Midbrain (tissue), 1 donor: ENCODE data around the gene ADAMTS8.

Experiments
- DNase-seq: peaks from one replicate; lab custom pipeline; 2025; lab: John Stamatoyannopoulos, UW

The ADAMTS8 gene

DNA sequence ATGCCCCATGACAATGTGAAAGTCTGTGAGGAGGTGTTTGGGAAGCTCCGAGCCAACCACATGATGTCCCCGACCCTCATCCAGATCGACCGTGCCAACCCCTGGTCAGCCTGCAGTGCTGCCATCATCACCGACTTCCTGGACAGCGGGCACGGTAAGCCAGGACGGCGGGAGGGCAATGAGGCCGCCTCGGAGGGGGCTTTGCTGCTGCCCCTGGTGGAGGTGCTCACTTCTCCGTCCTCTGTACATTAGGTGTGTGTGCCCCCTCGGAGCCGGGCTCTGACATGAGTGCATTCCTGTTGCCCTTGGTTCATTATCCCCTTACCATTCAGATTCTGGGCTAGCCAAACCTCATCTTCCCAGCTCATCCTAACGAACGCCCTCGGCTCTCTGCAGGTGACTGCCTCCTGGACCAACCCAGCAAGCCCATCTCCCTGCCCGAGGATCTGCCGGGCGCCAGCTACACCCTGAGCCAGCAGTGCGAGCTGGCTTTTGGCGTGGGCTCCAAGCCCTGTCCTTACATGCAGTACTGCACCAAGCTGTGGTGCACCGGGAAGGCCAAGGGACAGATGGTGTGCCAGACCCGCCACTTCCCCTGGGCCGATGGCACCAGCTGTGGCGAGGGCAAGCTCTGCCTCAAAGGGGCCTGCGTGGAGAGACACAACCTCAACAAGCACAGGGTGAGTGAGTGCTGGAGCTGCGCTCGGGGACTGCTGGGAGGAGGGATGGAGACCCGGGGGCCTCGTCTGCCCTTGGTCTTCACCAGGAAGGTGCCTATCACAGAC lies 33.9 kb upstream of the ADAMTS8 start:
- DNase-seq: no peak

DNA sequence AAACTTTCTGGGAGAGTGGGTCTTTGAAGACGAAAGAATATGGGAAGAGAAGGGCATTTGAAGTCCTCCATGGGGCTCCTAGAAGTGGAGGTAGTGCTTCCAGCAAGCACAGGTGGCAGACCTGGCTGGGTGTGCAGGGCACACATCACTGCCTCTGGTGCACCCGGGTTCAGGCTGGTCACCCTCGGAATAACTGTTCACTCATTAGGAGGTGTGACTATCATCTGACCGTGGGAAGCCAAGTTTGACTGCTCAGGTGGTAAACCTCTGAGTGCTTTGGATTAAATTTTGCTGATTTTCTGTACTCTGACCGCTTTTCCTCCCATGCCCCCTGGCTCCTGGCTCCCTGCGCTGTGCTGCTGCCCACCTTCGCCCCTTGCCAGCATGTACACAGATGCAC lies 31.1 kb upstream of the ADAMTS8 start:
- no peak for DNase-seq

DNA sequence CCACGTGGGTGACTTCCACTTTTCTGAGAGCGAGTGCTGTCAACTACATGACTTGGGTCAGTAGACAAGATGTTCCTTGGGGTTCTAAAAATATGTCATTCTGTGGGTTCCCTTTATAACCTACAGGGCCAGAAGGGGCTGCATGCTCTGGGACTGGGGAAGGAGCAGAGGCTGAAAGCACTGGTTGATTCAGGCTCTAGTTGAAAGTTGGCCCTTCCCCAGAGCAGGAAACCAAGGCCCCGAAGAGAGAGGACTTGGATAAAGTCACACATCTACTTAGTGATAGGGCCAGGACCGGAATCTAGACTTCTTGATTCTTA lies 30.0 kb upstream of the ADAMTS8 start:
- peak; percentile 39 for DNase-seq

DNA sequence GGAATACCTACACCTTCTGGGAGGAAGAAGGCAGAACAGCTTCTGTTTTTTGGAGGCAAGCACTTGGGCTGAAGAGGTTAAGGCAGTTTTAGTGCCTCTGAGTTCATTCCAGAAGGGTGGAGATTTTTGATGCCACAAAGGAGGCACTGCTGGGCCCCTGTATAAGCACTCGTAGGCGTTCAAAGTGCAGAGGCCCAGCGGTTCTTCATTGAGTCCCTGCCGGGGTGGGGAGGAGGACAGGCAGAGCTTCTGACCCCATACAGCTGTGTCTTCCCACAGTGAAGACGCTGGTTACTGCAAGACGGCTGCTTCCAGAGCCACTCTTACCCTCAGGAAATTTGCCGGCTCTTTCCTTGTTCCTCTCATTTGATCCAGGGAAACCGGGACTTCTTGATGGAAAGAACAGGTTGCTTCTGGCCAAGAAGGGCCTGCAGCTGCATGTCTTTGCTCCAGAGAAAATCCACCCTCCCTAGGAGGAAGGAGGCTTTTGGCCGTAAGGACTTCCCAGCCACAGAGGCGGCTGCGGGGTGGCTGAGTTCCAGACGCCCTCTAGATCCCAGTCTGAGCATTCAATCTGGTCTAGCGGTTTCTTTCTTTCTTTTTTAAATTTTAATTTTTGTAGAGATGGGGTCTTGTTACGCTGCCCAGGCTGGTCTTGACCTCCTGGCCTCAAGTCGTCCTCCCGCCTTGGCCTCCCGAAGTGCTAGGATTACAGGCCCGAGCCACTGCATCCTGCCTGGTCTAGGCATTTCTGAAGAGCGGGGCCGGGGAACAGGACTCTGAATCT lies 29.4 kb upstream of the ADAMTS8 start:
- no peak for DNase-seq

DNA sequence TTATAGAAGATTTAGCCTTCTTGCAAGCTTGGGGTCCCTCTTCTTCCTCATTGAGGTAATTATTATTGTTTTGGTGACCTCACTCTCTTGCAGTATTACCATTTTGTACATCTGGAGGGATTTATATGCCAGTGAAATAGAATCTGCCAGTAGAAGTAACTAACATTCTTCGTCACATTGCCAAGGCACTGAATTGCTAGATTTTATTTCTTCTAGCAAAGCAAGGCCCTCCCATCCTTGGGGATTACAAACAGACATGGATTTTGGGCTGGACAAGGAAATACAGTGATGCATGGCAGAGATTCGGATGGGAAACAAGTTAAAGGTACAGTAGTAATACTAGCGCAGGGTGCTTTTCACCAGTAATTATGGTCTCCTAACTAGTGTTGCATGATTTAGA lies 27.9 kb upstream of the ADAMTS8 start:
- no peak for DNase-seq

DNA sequence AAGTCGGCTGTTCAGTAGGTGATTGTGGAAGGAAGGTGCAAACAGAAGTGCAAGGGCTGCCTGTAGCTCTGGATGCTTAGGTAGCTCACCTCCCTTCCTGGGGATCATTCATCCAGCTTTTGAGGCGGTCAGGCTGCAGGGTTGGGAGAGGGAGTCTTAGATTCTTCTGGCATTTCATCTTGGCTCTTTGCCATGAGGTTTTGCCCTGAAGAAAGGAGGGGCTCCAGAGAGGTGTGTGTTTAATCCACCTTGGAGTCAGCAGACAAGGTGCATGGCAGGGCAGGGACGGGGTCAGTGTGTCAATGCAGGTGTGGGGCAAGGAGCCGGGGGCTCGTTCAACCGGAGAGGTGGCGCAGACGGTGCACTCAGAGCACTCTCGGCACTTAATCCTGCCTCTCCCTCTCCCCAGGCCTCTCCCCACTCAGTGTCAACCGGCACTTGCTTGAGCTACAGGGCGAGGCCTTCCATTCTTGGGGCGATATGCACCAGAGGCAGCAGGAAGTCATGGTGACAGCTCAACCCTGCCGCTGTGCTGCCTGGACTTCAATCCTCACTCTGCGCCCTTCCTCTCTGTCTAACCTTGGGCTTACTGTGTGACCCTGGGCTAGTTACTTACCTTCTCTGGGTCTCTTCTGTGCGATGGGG lies 27.2 kb upstream of the ADAMTS8 start:
- no peak for DNase-seq

DNA sequence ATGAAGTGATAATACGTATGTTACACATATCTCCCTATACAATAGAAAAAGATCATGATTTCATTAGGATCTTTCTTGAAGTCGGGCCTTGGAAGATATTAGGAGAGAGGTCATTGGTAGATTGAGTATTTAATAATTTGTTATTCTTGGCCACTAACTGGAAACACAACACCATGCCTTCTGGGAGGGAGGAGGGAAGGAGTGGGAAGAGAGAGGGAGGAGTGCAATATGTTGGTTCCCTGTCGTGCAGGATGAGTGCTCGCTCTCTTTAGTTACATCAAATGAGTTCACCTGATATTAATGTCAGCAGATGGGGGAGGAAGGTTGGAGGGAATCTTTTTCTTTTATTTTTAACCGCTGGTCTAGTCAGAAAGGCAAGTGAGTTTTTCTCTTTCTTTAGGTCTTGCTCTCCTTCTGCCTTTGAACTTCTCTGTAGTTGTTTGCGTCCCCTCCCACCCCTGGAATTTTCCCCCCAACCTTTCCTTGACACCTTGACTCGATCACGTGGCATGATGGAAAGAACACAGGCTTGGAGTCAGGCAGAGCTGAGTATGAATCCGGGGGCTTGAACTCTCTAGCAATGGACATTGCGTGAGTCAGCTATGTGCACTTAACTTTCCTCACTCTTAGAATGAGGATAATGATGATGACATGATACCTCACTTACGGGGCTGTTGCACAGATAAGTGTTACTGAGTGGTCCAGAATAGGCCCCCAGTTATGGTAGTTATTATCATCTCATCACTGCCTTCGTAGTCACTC lies 26.3 kb upstream of the ADAMTS8 start:
- DNase-seq: no peak

DNA sequence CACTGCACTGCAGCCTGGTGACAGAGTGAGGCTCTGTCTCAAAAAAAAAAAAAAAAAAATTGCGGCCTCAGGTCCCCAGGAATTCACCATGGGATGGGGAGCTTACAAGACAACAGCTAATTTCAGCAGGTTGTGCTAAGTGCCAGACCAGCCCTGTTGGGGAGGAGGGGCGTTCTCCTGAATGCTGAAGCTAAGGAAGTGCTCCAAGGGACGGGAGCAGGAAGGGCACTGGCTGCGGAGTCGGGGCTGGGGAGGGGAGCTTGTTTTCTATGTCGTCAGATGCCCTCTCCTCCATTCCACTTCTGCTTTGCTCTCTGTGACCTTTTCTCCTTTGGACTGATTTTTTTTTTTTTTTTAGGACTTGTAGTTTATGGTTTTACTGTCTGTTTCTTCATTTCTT lies 24.5 kb upstream of the ADAMTS8 start:
- DNase-seq: no peak

DNA sequence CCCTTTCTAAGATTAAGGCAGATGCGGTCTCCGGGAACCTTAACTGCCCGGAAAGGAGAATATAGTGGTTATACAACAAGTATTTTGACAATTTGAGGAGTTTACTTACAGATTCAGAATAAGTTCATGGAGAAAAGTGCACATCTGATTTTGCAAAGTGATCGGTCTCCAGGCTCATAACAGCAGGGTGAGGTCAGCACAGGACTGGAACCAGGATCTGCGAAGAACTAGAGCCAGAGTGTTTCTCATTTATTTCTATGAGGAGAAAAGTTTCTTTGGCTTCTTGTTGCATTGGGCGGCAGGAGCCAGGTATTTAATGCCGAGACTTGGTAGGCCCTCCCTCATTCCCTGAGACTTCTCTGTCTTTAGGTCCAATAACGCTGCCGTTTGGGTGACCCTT lies 23.8 kb upstream of the ADAMTS8 start:
- no peak for DNase-seq

DNA sequence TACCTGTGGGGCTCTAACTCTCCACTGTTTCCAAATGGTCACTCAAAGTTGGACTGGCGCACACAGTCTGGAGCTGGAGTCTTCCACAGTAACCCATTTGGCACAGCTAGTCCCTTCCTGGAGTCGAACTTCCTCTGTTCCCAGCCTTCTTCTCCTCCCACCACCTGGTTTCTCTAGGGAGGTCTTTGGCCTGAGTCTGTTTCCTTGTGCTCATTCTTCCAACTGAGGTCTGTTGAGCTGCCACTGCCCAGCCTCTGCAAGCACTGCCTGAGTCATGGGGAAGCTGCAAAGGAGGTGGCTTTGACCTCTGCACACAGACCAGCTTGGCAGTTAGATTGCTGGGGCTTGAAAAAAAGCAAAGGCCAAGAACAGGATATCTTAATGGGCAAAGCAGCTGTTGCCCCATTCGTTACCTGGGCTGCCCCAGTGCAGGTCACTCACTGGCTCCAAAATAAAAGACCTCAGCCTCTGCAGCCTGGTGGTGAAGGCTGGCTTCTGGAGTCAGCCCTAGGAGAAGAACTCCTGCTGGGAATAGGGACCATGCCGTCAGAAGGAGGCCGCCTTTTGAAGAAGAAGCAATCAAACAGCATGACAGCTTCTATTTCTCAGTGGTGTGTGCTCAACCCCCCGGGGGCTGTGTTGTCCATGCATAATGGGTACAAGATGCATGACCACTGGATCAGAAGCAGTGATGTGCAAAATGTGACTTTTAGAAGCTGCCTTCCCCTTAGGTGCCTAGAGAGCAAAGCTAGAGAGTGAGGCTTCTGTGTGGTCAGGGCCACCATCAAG lies 23.0 kb upstream of the ADAMTS8 start:
- no peak for DNase-seq

DNA sequence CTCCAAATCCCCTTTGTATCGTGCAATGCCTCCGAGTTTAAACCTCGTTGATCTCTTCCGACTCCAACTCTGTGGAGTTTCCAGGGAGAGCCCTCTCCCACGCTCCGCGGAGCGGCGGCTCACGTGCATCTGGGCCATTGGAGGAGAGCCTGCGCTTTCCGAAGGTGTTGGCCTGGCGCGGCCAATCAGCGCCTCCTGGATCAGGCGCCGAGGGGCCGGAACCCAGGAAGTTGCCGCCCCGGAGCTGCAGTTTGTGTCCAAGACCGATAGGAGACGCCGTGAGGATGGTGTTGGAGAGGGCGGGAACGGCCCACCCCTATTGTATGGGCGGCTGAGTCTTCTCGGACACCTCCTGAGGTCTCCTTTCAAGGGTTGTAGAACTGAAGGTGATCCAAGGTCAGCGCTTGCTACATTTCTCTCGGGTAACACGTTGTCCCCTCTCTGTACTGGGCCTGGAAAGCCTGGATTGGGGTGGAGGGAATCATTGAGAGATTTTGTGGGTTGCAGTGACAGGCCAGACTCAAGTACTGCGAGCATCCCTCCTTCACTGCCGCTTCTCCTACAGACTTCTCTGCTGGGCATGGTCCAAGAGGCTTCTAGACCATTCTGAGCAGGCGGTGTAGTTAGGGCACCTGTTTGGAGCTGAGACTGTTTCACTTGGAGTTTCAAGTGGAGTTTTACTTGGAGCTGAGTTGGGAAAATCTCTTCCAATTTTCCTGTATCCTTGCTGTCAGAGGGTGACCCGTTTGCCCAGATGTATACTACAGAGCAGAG lies 21.8 kb upstream of the ADAMTS8 start:
- DNase-seq: no peak

DNA sequence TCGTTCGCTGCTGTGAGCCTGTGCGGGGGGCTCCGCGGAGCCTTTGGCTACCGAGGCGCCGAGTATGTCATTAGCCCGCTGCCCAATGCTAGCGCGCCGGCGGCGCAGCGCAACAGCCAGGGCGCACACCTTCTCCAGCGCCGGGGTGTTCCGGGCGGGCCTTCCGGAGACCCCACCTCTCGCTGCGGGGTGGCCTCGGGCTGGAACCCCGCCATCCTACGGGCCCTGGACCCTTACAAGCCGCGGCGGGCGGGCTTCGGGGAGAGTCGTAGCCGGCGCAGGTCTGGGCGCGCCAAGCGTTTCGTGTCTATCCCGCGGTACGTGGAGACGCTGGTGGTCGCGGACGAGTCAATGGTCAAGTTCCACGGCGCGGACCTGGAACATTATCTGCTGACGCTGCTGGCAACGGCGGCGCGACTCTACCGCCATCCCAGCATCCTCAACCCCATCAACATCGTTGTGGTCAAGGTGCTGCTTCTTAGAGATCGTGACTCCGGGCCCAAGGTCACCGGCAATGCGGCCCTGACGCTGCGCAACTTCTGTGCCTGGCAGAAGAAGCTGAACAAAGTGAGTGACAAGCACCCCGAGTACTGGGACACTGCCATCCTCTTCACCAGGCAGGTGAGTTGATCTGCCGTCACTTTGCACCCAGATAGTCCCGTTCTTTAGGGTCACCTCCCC lies 21.0 kb upstream of the ADAMTS8 start:
- no peak for DNase-seq

DNA sequence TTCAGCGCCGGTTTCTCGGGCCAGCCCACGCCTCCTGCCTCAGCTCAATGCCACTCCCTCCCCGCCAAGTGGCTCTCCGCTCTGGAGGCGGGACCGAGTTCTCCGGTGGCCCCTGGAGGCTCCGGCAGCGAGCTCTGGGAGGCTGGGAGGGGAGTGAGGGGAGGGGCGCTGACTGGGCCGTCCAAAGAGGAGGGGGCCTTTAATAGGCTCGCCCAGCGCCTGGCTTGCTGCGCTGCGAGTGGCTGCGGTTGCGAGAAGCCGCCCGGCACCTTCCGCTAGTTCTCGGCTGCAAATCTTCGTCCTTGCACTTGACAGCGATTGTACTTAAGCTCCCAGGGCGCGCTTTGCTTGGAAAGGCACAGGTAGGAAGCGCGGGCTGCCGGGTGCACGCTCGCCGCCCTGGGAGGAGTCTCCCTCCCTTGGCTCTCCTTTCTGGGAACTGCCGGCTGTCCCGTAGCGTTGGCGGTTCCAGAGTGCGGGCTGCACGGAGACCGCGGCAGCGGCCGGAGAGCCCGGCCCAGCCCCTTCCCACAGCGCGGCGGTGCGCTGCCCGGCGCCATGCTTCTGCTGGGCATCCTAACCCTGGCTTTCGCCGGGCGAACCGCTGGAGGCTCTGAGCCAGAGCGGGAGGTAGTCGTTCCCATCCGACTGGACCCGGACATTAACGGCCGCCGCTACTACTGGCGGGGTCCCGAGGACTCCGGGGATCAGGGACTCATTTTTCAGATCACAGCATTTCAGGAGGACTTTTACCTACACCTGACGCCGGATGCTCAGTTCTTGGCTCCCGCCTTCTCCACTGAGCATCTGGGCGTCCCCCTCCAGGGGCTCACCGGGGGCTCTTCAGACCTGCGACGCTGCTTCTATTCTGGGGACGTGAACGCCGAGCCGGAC lies 20.3 kb upstream of the ADAMTS8 start, which contains the start of gene ADAMTS15:
Gene ADAMTS15, plus strand, starts transcription at position 230 of the 894 bp plus-strand sequence. Its CDS starts 329 bp downstream, at position 559.
- no peak for DNase-seq

DNA sequence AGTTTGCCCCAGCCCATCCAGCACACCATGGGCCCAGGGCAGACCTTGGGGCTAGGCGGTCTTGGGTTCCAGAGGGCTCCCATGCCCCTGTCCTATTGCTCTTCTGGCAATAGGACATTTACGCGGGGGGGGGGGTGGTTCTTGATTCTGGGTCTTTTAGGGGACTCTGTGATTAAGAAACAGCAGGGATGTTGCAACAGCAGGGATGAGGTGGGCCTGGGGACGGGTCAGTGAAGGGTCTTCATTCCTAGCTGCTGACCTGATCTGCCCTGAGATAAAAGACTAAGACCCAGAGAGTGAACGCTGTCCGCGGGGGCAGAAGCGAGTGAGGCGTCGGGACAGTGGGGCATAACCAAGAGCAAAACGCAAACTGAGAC lies 19.6 kb upstream of the ADAMTS8 start:
- DNase-seq: no peak

DNA sequence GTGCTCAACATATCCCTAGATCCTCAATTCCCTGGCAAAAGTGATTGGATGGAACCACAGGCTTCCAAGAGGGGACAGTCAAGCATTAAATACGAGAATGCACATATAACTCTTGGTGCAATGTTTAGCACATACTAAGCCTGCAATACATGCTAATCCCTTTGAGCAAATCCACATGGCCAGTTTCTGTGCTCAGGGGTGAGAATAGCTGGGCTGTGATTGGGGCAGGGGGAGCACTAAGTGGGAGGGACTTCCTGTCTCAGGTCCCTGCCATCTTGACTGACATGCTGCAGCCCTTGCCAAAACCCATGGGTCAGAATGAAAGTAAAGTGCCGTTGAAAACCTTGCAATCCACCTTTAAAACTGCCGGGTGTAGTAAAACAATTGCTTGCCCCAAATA lies 17.4 kb upstream of the ADAMTS8 start:
- DNase-seq: no peak

DNA sequence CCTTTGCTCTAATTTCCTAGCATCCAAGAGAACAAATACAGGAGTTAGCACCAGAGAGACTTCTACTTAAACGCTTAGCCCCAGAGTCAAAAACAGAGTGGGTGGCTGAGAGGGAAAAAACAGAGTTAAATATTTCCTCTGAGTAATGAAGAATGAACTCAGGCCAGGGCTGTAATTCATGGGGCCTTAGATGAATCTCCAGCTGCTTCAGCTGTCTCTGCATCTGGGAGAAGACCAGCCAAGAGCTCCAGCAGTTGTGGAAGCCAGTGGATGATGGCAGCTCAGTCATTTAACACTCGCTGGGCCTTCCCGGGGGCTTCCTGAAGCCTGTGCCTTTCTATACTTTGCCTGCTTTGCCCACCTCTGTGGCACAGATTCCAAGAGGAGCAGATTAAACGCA lies 14.3 kb upstream of the ADAMTS8 start:
- no peak for DNase-seq

DNA sequence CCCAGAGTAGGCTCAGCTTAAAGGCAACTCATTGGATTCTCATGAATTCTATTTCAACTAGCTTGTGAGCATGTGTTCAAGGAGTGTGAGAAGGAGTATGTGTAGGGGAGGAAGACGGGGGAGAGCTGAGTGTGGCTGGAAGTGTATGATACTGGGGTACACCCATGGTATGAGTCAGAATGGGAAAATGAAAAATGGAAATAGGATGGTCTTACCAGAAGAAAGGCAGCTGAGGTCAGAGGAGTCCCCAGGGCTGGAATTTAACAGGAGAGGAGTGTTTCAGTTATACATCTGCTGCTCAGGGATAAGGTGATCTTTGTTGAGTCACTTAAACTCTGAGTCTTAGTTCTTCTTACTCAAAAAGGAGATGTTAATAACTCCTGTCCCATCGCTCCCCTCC lies 13.3 kb upstream of the ADAMTS8 start:
- no peak for DNase-seq

DNA sequence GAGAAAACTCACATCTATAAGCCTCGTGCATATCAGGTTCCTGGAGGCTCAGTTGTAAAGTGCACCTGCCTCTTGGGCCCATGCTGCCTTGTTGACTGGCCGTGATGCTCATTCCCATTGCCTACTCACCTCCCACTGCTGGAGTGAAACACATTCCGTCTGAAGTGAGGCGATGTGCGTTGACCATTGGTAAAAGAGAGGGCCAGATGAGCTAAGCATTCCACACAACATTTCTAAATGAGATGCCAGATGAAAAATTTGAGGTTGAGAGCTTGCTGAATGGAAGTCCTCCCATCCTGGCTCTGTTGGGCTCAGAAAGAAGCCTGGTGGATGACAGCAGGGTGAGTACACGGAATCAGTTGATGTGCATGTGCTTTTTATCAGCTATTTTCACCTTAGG lies 11.5 kb upstream of the ADAMTS8 start:
- DNase-seq: no peak

DNA sequence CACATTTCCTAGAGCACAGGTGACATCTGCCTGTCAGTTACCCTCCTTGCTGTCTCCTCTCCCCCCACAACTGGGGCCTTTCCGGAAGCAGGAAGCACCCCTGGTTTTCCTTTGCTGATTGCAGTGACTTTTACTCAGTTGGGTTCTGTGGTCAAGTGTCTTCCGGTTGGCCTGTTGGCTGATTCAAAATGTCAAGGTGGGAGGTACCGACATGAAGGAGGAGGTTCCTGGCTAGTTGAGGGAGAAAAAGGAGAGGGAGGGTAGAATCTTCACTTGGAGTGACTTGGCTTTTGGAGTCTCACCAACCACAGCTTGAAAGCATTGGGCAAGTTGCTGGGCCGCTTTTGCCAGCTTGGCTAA lies 10.7 kb upstream of the ADAMTS8 start:
- DNase-seq: no peak
